HepG2 (cell line): ENCODE results near the gene AGAP3. TPM values are rescaled to one million over a fixed set of nuclear protein-coding genes. Genes with fewer than 3 reads are reported as not detected.

ENCODE experiments used
- ADNP ChIP-seq: sonication (generic); formaldehyde crosslinking; IDR thresholded peaks from 2 replicates; pipeline ENCODE4 v1.4.0; 2020; ENCODE audit warnings: missing genetic modification reagents
- AGO2 ChIP-seq: fragments of 200-400 bp; formaldehyde crosslinking; optimal IDR thresholded peaks from 2 replicates; pipeline ENCODE3; 2017; ENCODE audit warnings: mild to moderate bottlenecking, low read depth, low read length, moderate library complexity
- AHR ChIP-seq: IDR thresholded peaks from 2 replicates; pipeline ENCODE4 v1.6.1; 2018; ENCODE audit warnings: missing genetic modification reagents, missing compliant biosample characterization
- BCL6 ChIP-seq: IDR thresholded peaks from 2 replicates; pipeline ENCODE4 v1.6.1; 2016; ENCODE audit warnings: missing genetic modification reagents, missing compliant biosample characterization
- BORCS8-MEF2B ChIP-seq: sonication (generic); formaldehyde crosslinking; IDR thresholded peaks from 2 replicates; pipeline ENCODE4 v1.8.0; 2022; ENCODE audit warnings: mild to moderate bottlenecking, missing genetic modification reagents
- CENPX ChIP-seq: sonication (generic); formaldehyde crosslinking; IDR thresholded peaks from 2 replicates; pipeline ENCODE4 v1.9.0; 2021; ENCODE audit warnings: mild to moderate bottlenecking, missing genetic modification reagents, moderate library complexity
- E2F5 ChIP-seq: sonication (generic); formaldehyde crosslinking; conservative IDR thresholded peaks from 2 replicates; pipeline ENCODE4 v1.4.0; 2020; ENCODE audit warnings: missing genetic modification reagents
- FOXK1 ChIP-seq: sonication (generic); formaldehyde crosslinking; IDR thresholded peaks from 2 replicates; pipeline ENCODE4 v1.4.0; 2020; ENCODE audit warnings: low read depth, missing genetic modification reagents, borderline replicate concordance
- FOXO1 ChIP-seq: sonication (generic); formaldehyde crosslinking; IDR thresholded peaks from 2 replicates; pipeline ENCODE4 v1.4.0; 2020; ENCODE audit warnings: missing genetic modification reagents
- HNRNPUL1 ChIP-seq: fragments of 200-400 bp; formaldehyde crosslinking; IDR thresholded peaks from 2 replicates; pipeline ENCODE4 v1.6.1; 2017; ENCODE audit warnings: low read depth, mild to moderate bottlenecking, low read length, moderate library complexity
- KAT2B ChIP-seq: fragments of 150-350 bp; IDR thresholded peaks from 2 replicates; pipeline ENCODE4 v1.6.1; 2014; ENCODE audit warnings: low read depth, low read length, borderline replicate concordance
- MYPOP ChIP-seq: sonication (generic); formaldehyde crosslinking; IDR thresholded peaks from 2 replicates; pipeline ENCODE4 v1.8.1; 2023; ENCODE audit warnings: mild to moderate bottlenecking, moderate library complexity, missing genetic modification reagents
- POGZ ChIP-seq: sonication (generic); formaldehyde crosslinking; IDR thresholded peaks from 2 replicates; pipeline ENCODE4 v1.4.0; 2020; ENCODE audit warnings: mild to moderate bottlenecking, missing genetic modification reagents
- RELA ChIP-seq: sonication (generic); formaldehyde crosslinking; IDR thresholded peaks from 2 replicates; pipeline ENCODE4 v1.4.0; 2020; ENCODE audit warnings: missing genetic modification reagents
- RFX3 ChIP-seq: IDR thresholded peaks from 2 replicates; pipeline ENCODE4 v1.6.1; 2016; ENCODE audit warnings: missing biosample characterization, missing genetic modification reagents
- TCF12 ChIP-seq, 2 experiments: fragments of 450-650 bp in 1 of 2; sonication (generic) in 1 of 2; formaldehyde crosslinking in 1 of 2; IDR thresholded peaks; 2 replicates each; pipeline versions ENCODE4 v1.6.1 to v1.8.0; 2017 to 2022; ENCODE audit warnings: antibody characterized with exemption in 1 of 2, mild to moderate bottlenecking in 1 of 2, missing genetic modification reagents in 1 of 2, moderate library complexity in 1 of 2
- ZEB1 ChIP-seq: IDR thresholded peaks from 2 replicates; pipeline ENCODE4 v1.6.1; 2012; ENCODE audit warnings: mild to moderate bottlenecking, low read depth, inconsistent platforms; ENCODE audit not compliant: insufficient replicate concordance
- ZKSCAN1 ChIP-seq: fragments of 150-350 bp; IDR thresholded peaks from 2 replicates; pipeline ENCODE4 v1.6.1; 2014; ENCODE audit warnings: low read length
- ZNF383 ChIP-seq: sonication (generic); formaldehyde crosslinking; IDR thresholded peaks from 2 replicates; pipeline ENCODE4 v1.4.0; 2020; ENCODE audit warnings: missing genetic modification reagents, mild to moderate bottlenecking, borderline replicate concordance
- ZNF589 ChIP-seq: sonication (generic); formaldehyde crosslinking; conservative IDR thresholded peaks from 2 replicates; pipeline ENCODE4 v1.8.0; 2022; ENCODE audit warnings: mild to moderate bottlenecking, moderate library complexity, missing genetic modification reagents
- ZNF598 ChIP-seq: sonication (generic); formaldehyde crosslinking; IDR thresholded peaks from 2 replicates; pipeline ENCODE4 v1.5.1; 2020; ENCODE audit warnings: mild to moderate bottlenecking, missing genetic modification reagents, borderline replicate concordance
- ZNF660 ChIP-seq: sonication (generic); formaldehyde crosslinking; IDR thresholded peaks from 2 replicates; pipeline ENCODE4 v1.5.1; 2020; ENCODE audit warnings: mild to moderate bottlenecking, low read depth, missing genetic modification reagents, borderline replicate concordance
- ZNF788 ChIP-seq: sonication (generic); formaldehyde crosslinking; IDR thresholded peaks from 2 replicates; pipeline ENCODE4 v1.5.0; 2020; ENCODE audit warnings: mild to moderate bottlenecking, missing genetic modification reagents, borderline replicate concordance
- ZNF891 ChIP-seq: sonication (generic); formaldehyde crosslinking; IDR thresholded peaks from 2 replicates; pipeline ENCODE4 v1.5.0; 2020; ENCODE audit warnings: mild to moderate bottlenecking, missing genetic modification reagents
- ZSCAN20 ChIP-seq: sonication (generic); formaldehyde crosslinking; IDR thresholded peaks from 2 replicates; pipeline ENCODE4 v1.4.0; 2020; ENCODE audit warnings: missing genetic modification reagents, mild to moderate bottlenecking, borderline replicate concordance
- polyA plus RNA-seq, 8 experiments: library from polyadenylated mRNA; depleted of rRNA in 3 of 8; stranded (reverse) in 7 of 8; unstranded in 1 of 8; fragments of >200 nt; fragmentation: Illumina TruSeq in 4 of 8; extraction: Trizol in 4 of 8; gene quantifications; 2 replicates each; pipeline versions ENCODE4 v1.2.1 to v1.2.3, GENCODE V29; 2011 to 2016; ENCODE audit warnings: low read depth in 4 of 8, missing spikeins in 1 of 8, mixed read lengths in 1 of 8; ENCODE audit not compliant: insufficient read depth in 1 of 8
- total RNA-seq, 5 experiments: library from RNA; depleted of rRNA; stranded (reverse); fragments of >200 nt; fragmentation: Illumina TruSeq; extraction: Trizol; gene quantifications; 2 replicates each; pipeline ENCODE4 v1.2.3, GENCODE V29; 2016; ENCODE audit warnings: low read depth in 1 of 5
- TF ChIP-seq, protein P1 (sequence below): sonication (generic); formaldehyde crosslinking; IDR thresholded peaks from 2 replicates; pipeline ENCODE4 v1.4.0; 2020; ENCODE audit warnings: missing genetic modification reagents, borderline replicate concordance

Gene AGAP3
- total and polyA plus RNA-seq, 2 of the 13 experiments (the other 11 are each of a cell fraction or from before 2014, with no cell fraction given), result 31.3 to 61.4 TPM

GRCh38 chr7:151172273-151173141, 86.2 kb downstream of the AGAP3 start (continued):
- TF ChIP-seq ZNF660 (CRISPR knock-in tag) (no peak), CENPX (no peak), ZKSCAN1 (no peak), FOXK1 (CRISPR knock-in tag) (peak; percentile 52; the same call in 1 of the 2 replicates), ADNP (CRISPR knock-in tag) (no peak), ZNF383 (CRISPR knock-in tag) (no peak), E2F5 (CRISPR knock-in tag) (no peak), ZEB1 (no peak), BORCS8-MEF2B (CRISPR knock-in tag) (peak; percentile 76; the same call in 1 of the 2 replicates), RFX3 (CRISPR knock-in tag) (no peak), BCL6 (CRISPR knock-in tag) (peak; percentile 30; the same call in 1 of the 2 replicates), ZNF598 (CRISPR knock-in tag) (peak; percentile 83; the same call in 1 of the 2 replicates), ZNF788 (peak; percentile 65; the same call in 1 of the 2 replicates), HNRNPUL1 (no peak), ZSCAN20 (CRISPR knock-in tag) (no peak), MYPOP (CRISPR knock-in tag) (no peak), ZNF891 (0 out of 2 replicates have a peak, but pooled peaks have one; percentile 42), KAT2B (no peak), ZNF589 (no peak), RELA (CRISPR knock-in tag) (no peak), AGO2 (no peak), AHR (CRISPR knock-in tag) (peak; percentile 83; the same call in 1 of the 2 replicates), FOXO1 (CRISPR knock-in tag) (peak; percentile 27; the same call in 1 of the 2 replicates), POGZ (peak; percentile 56), TCF12 (IDR thresholded peaks at IDR 0.05) (no peak), TCF12 (CRISPR knock-in tag; IDR thresholded peaks at IDR 0.05) (no peak)
- TF ChIP-seq, protein P1, sequence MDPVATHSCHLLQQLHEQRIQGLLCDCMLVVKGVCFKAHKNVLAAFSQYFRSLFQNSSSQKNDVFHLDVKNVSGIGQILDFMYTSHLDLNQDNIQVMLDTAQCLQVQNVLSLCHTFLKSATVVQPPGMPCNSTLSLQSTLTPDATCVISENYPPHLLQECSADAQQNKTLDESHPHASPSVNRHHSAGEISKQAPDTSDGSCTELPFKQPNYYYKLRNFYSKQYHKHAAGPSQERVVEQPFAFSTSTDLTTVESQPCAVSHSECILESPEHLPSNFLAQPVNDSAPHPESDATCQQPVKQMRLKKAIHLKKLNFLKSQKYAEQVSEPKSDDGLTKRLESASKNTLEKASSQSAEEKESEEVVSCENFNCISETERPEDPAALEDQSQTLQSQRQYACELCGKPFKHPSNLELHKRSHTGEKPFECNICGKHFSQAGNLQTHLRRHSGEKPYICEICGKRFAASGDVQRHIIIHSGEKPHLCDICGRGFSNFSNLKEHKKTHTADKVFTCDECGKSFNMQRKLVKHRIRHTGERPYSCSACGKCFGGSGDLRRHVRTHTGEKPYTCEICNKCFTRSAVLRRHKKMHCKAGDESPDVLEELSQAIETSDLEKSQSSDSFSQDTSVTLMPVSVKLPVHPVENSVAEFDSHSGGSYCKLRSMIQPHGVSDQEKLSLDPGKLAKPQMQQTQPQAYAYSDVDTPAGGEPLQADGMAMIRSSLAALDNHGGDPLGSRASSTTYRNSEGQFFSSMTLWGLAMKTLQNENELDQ (CRISPR knock-in tag), result no peak
